ENCODE data around the gene ZIC5. TPM values are rescaled to one million over a fixed set of nuclear protein-coding genes. Genes with fewer than 3 reads are reported as not detected.

The ZIC5 gene
- polyA plus RNA-seq, 1 donor from 2014 or later = 0.94 TPM

DNA sequence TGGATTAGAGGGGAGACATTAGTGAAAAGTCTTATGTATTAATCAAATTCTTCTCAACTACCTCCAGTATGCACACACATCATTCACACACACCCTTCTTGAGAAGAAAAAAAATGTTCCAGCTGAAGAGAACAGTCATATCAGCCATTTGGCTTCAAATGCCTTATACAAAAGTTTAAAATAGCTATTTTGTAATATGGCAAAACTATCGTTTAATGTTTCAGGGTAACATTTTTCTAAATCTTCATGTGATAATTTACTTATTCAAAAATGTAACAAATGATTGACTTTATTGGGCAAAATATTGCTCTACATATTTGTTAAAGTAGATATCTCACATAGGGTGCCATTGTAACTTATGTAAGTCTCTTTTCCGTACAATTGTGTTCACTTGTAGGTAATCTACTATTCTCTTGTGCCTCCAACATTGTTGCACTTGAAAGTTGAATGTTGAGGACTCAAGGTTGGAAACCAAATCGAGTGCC lies 23.6 kb upstream of the ZIC5 start:
- Histone ChIP-seq H3K4me3 (ENCODE audit: low read length) (no peak overlapping the region), H3K4me2 (ENCODE audit: low read length) (no peak overlapping the region), H3K36me3 (ENCODE audit: insufficient read depth, low read length) (no peaks in the 10 kb centered on the region), H4K20me1 (ENCODE audit: insufficient read depth) (no peaks in the 10 kb centered on the region), H3K9me3 (ENCODE audit: low read length) (no peaks in the 10 kb centered on the region), H3K27me3 (ENCODE audit: insufficient read depth, low read depth, low read length) (peaks cover 82% of the 10 kb centered on the region), H3K9me2 (ENCODE audit: insufficient read depth, low read length) (no peaks in the 10 kb centered on the region), H3K27ac (ENCODE audit: low read length) (no peak overlapping the region), H3K9ac (ENCODE audit: low read length) (no peak overlapping the region), H3F3A (ENCODE audit: insufficient read depth, low read length, poor library complexity, severe bottlenecking) (no peaks in the 10 kb centered on the region), H3K79me2 (replicated peaks; ENCODE audit: insufficient read depth, low read length) (peaks cover 25% of the 10 kb centered on the region), H2AFZ (ENCODE audit: low read depth, low read length) (no peak overlapping the region)
- no peak for TF ChIP-seq REST (IDR thresholded peaks at IDR 0.05; ENCODE audit: borderline replicate concordance)
- no peak for TF ChIP-seq EP300 (conservative IDR thresholded peaks at IDR 0.05; ENCODE audit: poor library complexity, severe bottlenecking)
- no peak for TF ChIP-seq EZH2 (IDR thresholded peaks at IDR 0.05; ENCODE audit: borderline replicate concordance, insufficient read depth, low read length, poor library complexity, severe bottlenecking)
- TF ChIP-seq POLR2AphosphoS5 (IDR thresholded peaks at IDR 0.05) = no peak
- TF ChIP-seq SMC3 (conservative IDR thresholded peaks at IDR 0.05; ENCODE audit: poor library complexity) = no peak
- TF ChIP-seq CTCF (IDR thresholded peaks at IDR 0.05; ENCODE audit: poor library complexity, severe bottlenecking) = no peak
- no peak for TF ChIP-seq RAD21 (conservative IDR thresholded peaks at IDR 0.05)
- no peak for TF ChIP-seq MXI1 (conservative IDR thresholded peaks at IDR 0.05; ENCODE audit: poor library complexity, severe bottlenecking)
- no peak for TF ChIP-seq TAF1 (IDR thresholded peaks at IDR 0.05; ENCODE audit: low read depth)

- no peaks in the 10 kb centered on the region for H3K9me2 ChIP-seq (ENCODE audit: insufficient read depth, low read length)
- no peaks in the 10 kb centered on the region for H3K9me3 ChIP-seq (ENCODE audit: low read length)
- no peaks in the 10 kb centered on the region for H4K20me1 ChIP-seq (ENCODE audit: insufficient read depth)
- H3K4me3 ChIP-seq (ENCODE audit: low read length) = no peak overlapping the region
- H3K36me3 ChIP-seq (ENCODE audit: insufficient read depth, low read length) = no peaks in the 10 kb centered on the region
- H3K9ac ChIP-seq (ENCODE audit: low read length) = no peak overlapping the region
- no peak overlapping the region for H3K27ac ChIP-seq (ENCODE audit: low read length)
- H3F3A ChIP-seq (ENCODE audit: insufficient read depth, low read length, poor library complexity, severe bottlenecking) = no peaks in the 10 kb centered on the region
- no peak overlapping the region for H2AFZ ChIP-seq (ENCODE audit: low read depth, low read length)
- TF ChIP-seq SMC3 (conservative IDR thresholded peaks at IDR 0.05; ENCODE audit: poor library complexity) (no peak), POLR2AphosphoS5 (IDR thresholded peaks at IDR 0.05) (peak; percentile 45)
- no peak overlapping the region for H3K4me2 ChIP-seq (ENCODE audit: low read length)
- H3K79me2 ChIP-seq (replicated peaks; ENCODE audit: insufficient read depth, low read length) = peaks cover 30% of the 10 kb centered on the region
- H3K27me3 ChIP-seq (ENCODE audit: insufficient read depth, low read depth, low read length) = peaks cover 87% of the 10 kb centered on the region
Observed at GRCh38 chr13:99994638-99995020, 23.1 kb upstream of the ZIC5 start.

Data from neural cell (in vitro differentiated cells).